Calu3 (cell line): Measurements from ENCODE around the gene PLA2G2C. TPM values are rescaled to one million over a fixed set of nuclear protein-coding genes. Genes with fewer than 3 reads are reported as not detected.
A peak's percentile ranks its signal among the peaks of the same experiment; 100 is the strongest.

Experiments used
- BruUV-seq: library from RNA; stranded (reverse); fragments of 400-500 nt; replicated peaks from 2 replicates; lab custom pipeline; 2021; lab: Mats Ljungman, UMichigan
- CTCF ChIA-PET: fragments of 300-600 bp; sonication (Branson Sonifier 250); formaldehyde crosslinking; loops from one replicate; lab custom pipeline; 2022; ENCODE audit warnings: antibody characterized with exemption; lab: Charles Lee
- DNase-seq: peaks from one replicate; pipeline ENCODE4 v3.0.0; 2022
- H3K27ac Mint-ChIP-seq: one replicate; pipeline ENCODE4 v1.8.0; 2022; ENCODE audit warnings: mixed read lengths; ENCODE audit not compliant: unreplicated experiment
- H3K27me3 Mint-ChIP-seq: one replicate; pipeline ENCODE4 v1.8.0; 2022; ENCODE audit warnings: mixed read lengths; ENCODE audit not compliant: unreplicated experiment
- H3K36me3 Mint-ChIP-seq: one replicate; pipeline ENCODE4 v1.8.0; 2022; ENCODE audit warnings: mild to moderate bottlenecking, moderate library complexity, mixed read lengths; ENCODE audit not compliant: insufficient read depth, unreplicated experiment
- H3K4me1 Mint-ChIP-seq: one replicate; pipeline ENCODE4 v1.8.0; 2022; ENCODE audit warnings: mild to moderate bottlenecking, low read depth, mixed read lengths; ENCODE audit not compliant: unreplicated experiment
- H3K4me3 Mint-ChIP-seq: one replicate; pipeline ENCODE4 v1.8.0; 2022; ENCODE audit warnings: mild to moderate bottlenecking, low read depth, moderate library complexity, mixed read lengths; ENCODE audit not compliant: unreplicated experiment
- H3K9me3 Mint-ChIP-seq: one replicate; pipeline ENCODE4 v1.8.0; 2022; ENCODE audit warnings: low read depth, mixed read lengths; ENCODE audit not compliant: unreplicated experiment
- intact Hi-C: fragments of 100-400 bp; cut with micrococcal nuclease; formaldehyde crosslinking; loops from one replicate; pipeline ENCODE4 v1.10.0; 2022; ENCODE audit not compliant: unreplicated experiment
- total RNA-seq: library from RNA; stranded (reverse); gene quantifications from 2 replicates; pipeline ENCODE4 v1.2.3, GENCODE V29; 2022
- TF ChIP-seq, protein P1 (sequence below): fragments of 200-600 bp; IDR thresholded peaks from one replicate; pipeline ENCODE4 v1.8.0; 2022; ENCODE audit warnings: antibody characterized with exemption; ENCODE audit not compliant: unreplicated experiment

Gene PLA2G2C
- total RNA-seq, 1 experiment from 2014 or later = not detected

DNA sequence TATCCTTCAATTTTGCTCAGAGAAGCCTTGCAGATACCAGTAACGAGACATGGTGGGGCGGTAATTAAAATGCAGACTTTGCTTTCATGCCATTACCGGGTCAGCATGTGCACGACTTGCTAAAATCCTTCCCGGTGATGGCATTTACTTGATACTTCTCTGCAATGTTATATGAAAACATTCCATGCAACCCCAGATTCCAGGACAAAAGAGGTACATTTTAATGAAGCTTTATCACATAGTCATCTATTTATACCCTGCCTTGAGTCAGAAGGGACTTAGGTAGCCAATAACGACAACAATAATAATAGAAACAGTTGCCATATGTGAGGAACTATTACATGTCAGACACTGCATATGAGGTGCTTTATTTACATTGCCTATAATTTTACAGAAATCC is 29.4 kb upstream of the PLA2G2C start:
- Mint-ChIP-seq H3K27ac (no peak overlapping the region), H3K27me3 (no peaks in the 10 kb centered on the region), H3K4me3 (no peak overlapping the region), H3K4me1 (peaks cover 22% of the 10 kb centered on the region), H3K36me3 (no peaks in the 10 kb centered on the region), H3K9me3 (no peaks in the 10 kb centered on the region)
- BruUV-seq = no TSS peak
- DNase-seq = no peak
- intact Hi-C loops = loop anchor here (10.0 kb wide), 1 partner anchor 209 kb away; no protein-coding TSS in a partner anchor
- CTCF ChIA-PET = no interaction called here
- TF ChIP-seq, protein P1, sequence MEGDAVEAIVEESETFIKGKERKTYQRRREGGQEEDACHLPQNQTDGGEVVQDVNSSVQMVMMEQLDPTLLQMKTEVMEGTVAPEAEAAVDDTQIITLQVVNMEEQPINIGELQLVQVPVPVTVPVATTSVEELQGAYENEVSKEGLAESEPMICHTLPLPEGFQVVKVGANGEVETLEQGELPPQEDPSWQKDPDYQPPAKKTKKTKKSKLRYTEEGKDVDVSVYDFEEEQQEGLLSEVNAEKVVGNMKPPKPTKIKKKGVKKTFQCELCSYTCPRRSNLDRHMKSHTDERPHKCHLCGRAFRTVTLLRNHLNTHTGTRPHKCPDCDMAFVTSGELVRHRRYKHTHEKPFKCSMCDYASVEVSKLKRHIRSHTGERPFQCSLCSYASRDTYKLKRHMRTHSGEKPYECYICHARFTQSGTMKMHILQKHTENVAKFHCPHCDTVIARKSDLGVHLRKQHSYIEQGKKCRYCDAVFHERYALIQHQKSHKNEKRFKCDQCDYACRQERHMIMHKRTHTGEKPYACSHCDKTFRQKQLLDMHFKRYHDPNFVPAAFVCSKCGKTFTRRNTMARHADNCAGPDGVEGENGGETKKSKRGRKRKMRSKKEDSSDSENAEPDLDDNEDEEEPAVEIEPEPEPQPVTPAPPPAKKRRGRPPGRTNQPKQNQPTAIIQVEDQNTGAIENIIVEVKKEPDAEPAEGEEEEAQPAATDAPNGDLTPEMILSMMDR = no peak

DNA sequence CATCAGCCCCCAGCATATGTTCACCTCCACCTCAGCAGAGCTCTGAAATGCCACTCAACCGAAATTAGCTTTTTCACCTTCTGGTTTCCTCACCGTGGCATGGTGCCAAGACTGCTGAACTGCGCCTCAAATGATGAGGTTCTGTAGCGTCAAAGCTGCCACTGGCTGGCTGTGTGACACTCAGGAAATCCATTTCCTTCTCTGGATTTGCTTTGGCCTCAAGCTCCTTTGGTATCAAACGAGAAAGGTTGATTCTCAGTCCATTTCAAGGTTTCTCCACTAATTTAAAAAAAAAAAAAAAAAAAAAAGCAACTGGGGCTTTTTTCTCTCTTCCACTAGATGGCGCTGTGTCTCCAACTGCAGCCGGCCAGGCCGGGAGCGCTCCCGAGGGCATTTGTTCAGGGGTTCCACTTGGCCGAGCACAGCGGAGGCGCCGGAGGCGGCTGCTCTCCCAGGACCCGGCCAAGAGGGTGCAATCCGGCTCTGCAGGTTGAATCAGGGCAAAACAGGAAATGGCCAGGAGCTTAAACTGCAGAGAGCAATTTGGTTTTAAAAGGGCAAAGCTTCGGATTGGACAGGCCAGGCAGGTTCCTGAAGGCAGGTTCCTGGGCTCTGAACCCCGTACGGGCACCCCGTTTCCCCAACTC is 26.5 kb upstream of the PLA2G2C start:
- Mint-ChIP-seq H3K27me3 (no peaks in the 10 kb centered on the region), H3K9me3 (no peaks in the 10 kb centered on the region), H3K36me3 (no peaks in the 10 kb centered on the region), H3K4me3 (no peak overlapping the region), H3K27ac (no peak overlapping the region), H3K4me1 (peaks cover 26% of the 10 kb centered on the region)
- peak; percentile 77 for DNase-seq
- no TSS peak for BruUV-seq
- CTCF ChIA-PET = interaction anchor here (0.6 to 1.9 kb wide), 14 partner anchors 9 to 421 kb away, joined by 3 to 14 read pairs (median 6); no protein-coding TSS in a partner anchor
- TF ChIP-seq, protein P1 = peak; percentile 13
- intact Hi-C loops = loop anchor here (2.0 to 10.0 kb wide), 3 partner anchors 144 to 282 kb away; no protein-coding TSS in a partner anchor

DNA sequence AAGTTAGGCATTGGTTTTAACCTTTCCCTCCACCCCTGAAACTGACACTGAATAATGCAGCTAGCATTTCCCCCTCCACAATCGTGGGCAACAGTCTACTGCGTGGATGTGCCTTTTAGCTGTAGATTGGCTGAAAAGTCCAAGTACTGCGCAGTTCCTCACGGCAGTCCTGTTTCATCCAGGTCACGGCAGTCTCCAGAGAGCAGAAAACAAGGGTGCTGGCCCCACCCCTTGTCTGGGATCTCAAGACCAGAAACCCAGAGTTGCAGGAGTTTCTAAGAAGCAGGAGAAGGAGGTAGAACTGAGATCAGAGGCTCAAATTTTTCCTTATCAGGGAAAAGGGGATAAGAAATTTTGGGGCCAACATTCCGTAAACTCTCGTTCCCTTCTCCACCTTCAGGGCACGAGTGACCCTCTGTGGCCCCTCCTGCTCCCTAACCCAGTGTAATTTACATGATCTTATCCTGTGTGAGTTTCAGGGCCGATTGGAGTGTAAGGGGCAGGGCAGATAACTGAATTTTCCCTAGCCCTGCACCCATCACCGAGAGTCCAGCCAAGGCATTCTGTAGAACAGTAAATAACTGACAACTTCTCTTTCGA is 25.9 kb upstream of the PLA2G2C start:
- DNase-seq = no peak
- Mint-ChIP-seq H3K9me3 (no peaks in the 10 kb centered on the region), H3K4me1 (peaks cover 26% of the 10 kb centered on the region), H3K27me3 (no peaks in the 10 kb centered on the region), H3K27ac (peak overlapping the region; percentile 63), H3K36me3 (no peaks in the 10 kb centered on the region), H3K4me3 (no peak overlapping the region)
- intact Hi-C loops = loop anchor here (2.0 to 10.0 kb wide), 3 partner anchors 145 to 283 kb away; no protein-coding TSS in a partner anchor
- CTCF ChIA-PET = interaction anchor here (0.6 to 1.9 kb wide), 6 partner anchors 76 to 411 kb away, joined by 3 to 14 read pairs (median 6); no protein-coding TSS in a partner anchor
- TF ChIP-seq, protein P1 = no peak
- BruUV-seq = no TSS peak

DNA sequence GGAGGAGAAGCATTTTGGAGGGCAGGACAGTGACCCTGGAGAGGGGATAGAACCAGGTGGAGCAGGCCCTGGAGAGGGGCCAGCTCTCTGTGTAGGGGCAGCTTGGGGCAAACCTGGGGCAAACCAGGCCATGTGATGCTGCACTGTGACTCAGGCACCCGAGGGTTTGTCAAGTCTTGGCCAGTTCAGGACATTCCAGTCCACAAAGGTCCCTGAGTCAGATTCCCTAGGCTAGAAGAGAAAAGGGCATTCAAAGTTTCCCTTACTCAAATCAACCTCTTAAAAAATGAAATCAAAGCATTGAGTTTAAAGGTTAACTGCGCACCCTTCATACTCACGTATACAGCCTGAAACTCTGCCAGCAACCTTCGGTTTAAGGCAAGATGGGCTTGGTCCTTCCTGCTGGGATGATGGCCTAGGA is 25.2 kb upstream of the PLA2G2C start:
- peak overlapping the region; percentile 63 for H3K27ac Mint-ChIP-seq
- TF ChIP-seq, protein P1 = no peak
- BruUV-seq = no TSS peak
- CTCF ChIA-PET = interaction anchor here (1.3 kb wide), 2 partner anchors 10 to 219 kb away, joined by 3 read pairs; no protein-coding TSS in a partner anchor
- peak; percentile 46 for DNase-seq
- H3K9me3 Mint-ChIP-seq = no peaks in the 10 kb centered on the region
- H3K4me3 Mint-ChIP-seq = no peak overlapping the region
- no peaks in the 10 kb centered on the region for H3K36me3 Mint-ChIP-seq
- intact Hi-C loops = loop anchor here (5.0 to 10.0 kb wide), 2 partner anchors 146 to 213 kb away; no protein-coding TSS in a partner anchor
- peaks cover 26% of the 10 kb centered on the region for H3K4me1 Mint-ChIP-seq
- no peaks in the 10 kb centered on the region for H3K27me3 Mint-ChIP-seq
